BLaER1 (cell line): ENCODE measurements around the gene TTYH2.

ENCODE experiments used
- H3K27ac ChIP-seq: shearing (Covaris generic); formaldehyde crosslinking; 2 replicates; pipeline ENCODE4 v1.8.1; 2022
- H3K27me3 ChIP-seq: shearing (Covaris generic); formaldehyde crosslinking; 2 replicates; pipeline ENCODE4 v1.8.1; 2022
- H3K36me3 ChIP-seq: shearing (Covaris generic); formaldehyde crosslinking; 2 replicates; pipeline ENCODE4 v1.8.1; 2022
- H3K4me1 ChIP-seq: shearing (Covaris generic); formaldehyde crosslinking; 2 replicates; pipeline ENCODE4 v1.8.1; 2022
- H3K4me2 ChIP-seq: shearing (Covaris generic); formaldehyde crosslinking; 2 replicates; pipeline ENCODE4 v1.8.1; 2022
- H3K4me3 ChIP-seq: shearing (Covaris generic); formaldehyde crosslinking; 2 replicates; pipeline ENCODE4 v1.8.1; 2022
- H3K9ac ChIP-seq: shearing (Covaris generic); formaldehyde crosslinking; 2 replicates; pipeline ENCODE4 v1.8.1; 2022
- H3K9me3 ChIP-seq: shearing (Covaris generic); formaldehyde crosslinking; 2 replicates; pipeline ENCODE4 v1.8.1; 2022
- H4K20me1 ChIP-seq: shearing (Covaris generic); formaldehyde crosslinking; 2 replicates; pipeline ENCODE4 v1.8.1; 2022
- Cebpa-rat ChIP-seq: shearing (Covaris generic); IDR thresholded peaks from 2 replicates; pipeline ENCODE4 v1.8.1; 2022

The TTYH2 gene

DNA sequence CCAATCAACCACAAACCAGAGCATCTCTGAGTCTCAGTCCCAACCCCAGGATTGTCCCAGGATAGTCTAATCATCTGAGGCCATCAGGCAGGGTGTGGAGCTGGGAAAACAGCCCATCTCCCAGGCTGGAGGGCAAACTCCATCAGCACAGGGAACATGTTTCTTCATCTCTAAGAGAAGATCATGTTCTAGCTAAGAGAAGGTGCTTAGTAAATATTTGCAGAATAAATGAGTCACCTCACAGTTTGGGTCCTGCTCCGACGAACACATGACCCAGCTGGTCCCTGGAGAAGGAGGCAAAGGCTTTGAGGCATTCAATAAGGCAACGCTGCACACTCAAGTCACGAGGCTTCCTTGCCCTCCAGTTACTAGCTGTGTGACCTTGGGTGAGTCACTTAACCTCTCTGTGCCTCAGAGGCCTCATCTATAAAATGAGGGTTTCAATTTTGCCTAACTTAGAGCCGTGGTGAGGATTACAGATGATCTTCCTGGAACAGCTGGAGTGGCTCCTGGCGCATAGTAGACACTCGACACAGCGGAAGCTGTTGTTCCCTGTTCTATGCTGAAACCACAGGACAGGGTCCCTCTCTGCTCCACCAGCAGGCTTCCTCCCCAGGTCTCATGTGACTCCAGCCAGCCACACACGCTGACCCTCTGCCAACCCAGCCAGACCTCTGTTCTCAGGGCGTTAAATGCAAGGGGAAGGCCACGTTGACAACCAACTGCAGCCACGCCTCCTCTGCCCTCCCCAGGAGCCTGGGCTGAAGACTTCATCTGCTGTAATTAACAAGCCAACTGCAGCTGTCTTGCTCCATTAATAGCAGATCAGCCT, 20.2 kb upstream of the TTYH2 start:
- Histone ChIP-seq H4K20me1 (no peaks in the 10 kb centered on the region), H3K4me3 (no peak overlapping the region), H3K36me3 (no peaks in the 10 kb centered on the region), H3K4me1 (peaks cover 31% of the 10 kb centered on the region), H3K9me3 (no peaks in the 10 kb centered on the region), H3K9ac (no peak overlapping the region), H3K27ac (no peak overlapping the region), H3K4me2 (peak overlapping the region; percentile 52), H3K27me3 (no peaks in the 10 kb centered on the region)
- TF ChIP-seq Cebpa-rat, result no peak

- H3K9ac ChIP-seq, result no peak overlapping the region
- no peak overlapping the region; the same call in 1 of the 2 replicates for H3K4me2 ChIP-seq
- no peaks in the 10 kb centered on the region for H3K36me3 ChIP-seq
- no peak for TF ChIP-seq Cebpa-rat
- H3K4me1 ChIP-seq, result peaks cover 36% of the 10 kb centered on the region
- no peaks in the 10 kb centered on the region for H3K9me3 ChIP-seq
- no peak overlapping the region for H3K27ac ChIP-seq
- H3K4me3 ChIP-seq, result no peak overlapping the region
- H4K20me1 ChIP-seq, result no peaks in the 10 kb centered on the region
- H3K27me3 ChIP-seq, result no peaks in the 10 kb centered on the region
Observed at GRCh38 chr17:74194682-74195081, 18.7 kb upstream of the TTYH2 start.

- TF ChIP-seq Cebpa-rat, result no peak
- H3K27me3 ChIP-seq, result no peaks in the 10 kb centered on the region; the same call in 1 of the 2 replicates
- no peaks in the 10 kb centered on the region for H4K20me1 ChIP-seq
- H3K4me3 ChIP-seq, result no peak overlapping the region
- H3K4me1 ChIP-seq, result peaks cover 36% of the 10 kb centered on the region
- H3K9ac ChIP-seq, result no peak overlapping the region
- no peak overlapping the region for H3K27ac ChIP-seq
- H3K4me2 ChIP-seq, result no peak overlapping the region
- H3K36me3 ChIP-seq, result no peaks in the 10 kb centered on the region
- H3K9me3 ChIP-seq, result no peaks in the 10 kb centered on the region
Observed at GRCh38 chr17:74196541-74197317, 16.6 kb upstream of the TTYH2 start.

GRCh38 chr17:74197801-74198200, 15.6 kb upstream of the TTYH2 start:
- H3K27me3 ChIP-seq, result no peaks in the 10 kb centered on the region; the same call in 1 of the 2 replicates
- TF ChIP-seq Cebpa-rat, result no peak

GRCh38 chr17:74198694-74199093, 14.7 kb upstream of the TTYH2 start:
- TF ChIP-seq Cebpa-rat, result no peak

More at GRCh38 chr17:74197801-74198200, 15.6 kb upstream of the TTYH2 start:
- no peaks in the 10 kb centered on the region for H4K20me1 ChIP-seq
- H3K4me2 ChIP-seq, result no peak overlapping the region
- H3K27ac ChIP-seq, result no peak overlapping the region
- peaks cover 36% of the 10 kb centered on the region for H3K4me1 ChIP-seq
- no peaks in the 10 kb centered on the region for H3K36me3 ChIP-seq
- no peaks in the 10 kb centered on the region for H3K9me3 ChIP-seq
- no peak overlapping the region for H3K4me3 ChIP-seq
- no peak overlapping the region for H3K9ac ChIP-seq

DNA sequence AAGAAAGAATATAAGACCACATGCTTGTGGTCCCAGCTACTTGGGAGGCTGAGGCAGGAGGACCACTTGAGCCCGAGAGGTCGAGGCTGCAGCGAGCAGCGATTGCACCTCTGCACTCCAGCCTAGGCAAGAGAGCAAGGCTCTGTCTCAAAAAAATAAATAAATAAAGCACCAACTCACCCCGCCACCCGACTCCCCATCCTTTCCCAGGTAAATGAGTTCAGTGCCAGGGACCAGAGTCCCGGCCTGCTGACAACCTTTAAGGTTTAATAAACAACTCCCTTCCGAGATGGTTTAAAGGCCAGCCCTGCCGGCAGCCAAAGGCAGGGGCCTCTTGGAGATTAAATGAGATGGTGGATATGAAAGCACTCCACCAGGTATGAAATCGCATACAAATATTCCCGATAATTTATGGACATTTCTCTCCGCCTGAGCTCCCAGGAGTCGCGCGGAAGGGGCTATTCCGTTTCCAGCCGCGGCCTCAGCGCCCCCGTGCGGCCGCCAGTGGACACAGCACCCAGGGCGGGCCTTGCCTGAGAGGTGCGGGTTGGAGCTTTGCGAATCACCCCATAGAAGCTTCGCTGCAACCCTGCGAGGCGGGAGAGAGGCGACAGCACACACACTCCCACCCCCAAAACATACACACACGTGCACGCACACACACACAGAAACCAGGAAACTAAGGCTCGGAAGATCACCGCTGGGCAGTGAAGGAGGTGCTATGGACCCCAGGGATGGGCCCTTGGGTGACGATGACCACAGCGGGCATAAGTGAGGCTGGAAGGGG, 13.9 kb upstream of the TTYH2 start:
- no peaks in the 10 kb centered on the region for H3K9me3 ChIP-seq
- no peak for TF ChIP-seq Cebpa-rat
- H3K27ac ChIP-seq, result no peak overlapping the region
- peaks cover 9% of the 10 kb centered on the region for H4K20me1 ChIP-seq
- no peak overlapping the region for H3K4me3 ChIP-seq
- peaks cover 5% of the 10 kb centered on the region for H3K36me3 ChIP-seq
- H3K4me2 ChIP-seq, result peak overlapping the region; percentile 64
- H3K27me3 ChIP-seq, result no peaks in the 10 kb centered on the region; the same call in 1 of the 2 replicates
- no peak overlapping the region for H3K9ac ChIP-seq
- H3K4me1 ChIP-seq, result peaks cover 25% of the 10 kb centered on the region

More at GRCh38 chr17:74198694-74199093, 14.7 kb upstream of the TTYH2 start:
- Histone ChIP-seq H3K9me3 (no peaks in the 10 kb centered on the region), H3K9ac (no peak overlapping the region; the same call in 1 of the 2 replicates), H3K4me3 (no peak overlapping the region), H3K27me3 (no peaks in the 10 kb centered on the region; the same call in 1 of the 2 replicates), H3K4me2 (peak overlapping the region; percentile 64), H3K36me3 (no peaks in the 10 kb centered on the region), H4K20me1 (peaks cover 1% of the 10 kb centered on the region), H3K27ac (no peak overlapping the region), H3K4me1 (peaks cover 32% of the 10 kb centered on the region)

GRCh38 chr17:74200112-74200511, 13.3 kb upstream of the TTYH2 start:
- Histone ChIP-seq H3K27me3 (no peaks in the 10 kb centered on the region; the same call in 1 of the 2 replicates), H3K36me3 (peaks cover 11% of the 10 kb centered on the region), H4K20me1 (peaks cover 15% of the 10 kb centered on the region), H3K4me1 (peaks cover 27% of the 10 kb centered on the region), H3K9ac (no peak overlapping the region), H3K4me3 (no peak overlapping the region), H3K4me2 (no peak overlapping the region), H3K27ac (no peak overlapping the region), H3K9me3 (no peaks in the 10 kb centered on the region)
- TF ChIP-seq Cebpa-rat, result no peak

GRCh38 chr17:74201250-74201649, 12.1 kb upstream of the TTYH2 start:
- Histone ChIP-seq H3K27me3 (no peaks in the 10 kb centered on the region; the same call in 1 of the 2 replicates), H3K9me3 (no peaks in the 10 kb centered on the region), H3K9ac (no peak overlapping the region), H3K4me2 (no peak overlapping the region), H4K20me1 (peaks cover 27% of the 10 kb centered on the region), H3K27ac (no peak overlapping the region), H3K36me3 (peaks cover 23% of the 10 kb centered on the region), H3K4me3 (no peak overlapping the region), H3K4me1 (peaks cover 39% of the 10 kb centered on the region)
- TF ChIP-seq Cebpa-rat, result no peak

DNA sequence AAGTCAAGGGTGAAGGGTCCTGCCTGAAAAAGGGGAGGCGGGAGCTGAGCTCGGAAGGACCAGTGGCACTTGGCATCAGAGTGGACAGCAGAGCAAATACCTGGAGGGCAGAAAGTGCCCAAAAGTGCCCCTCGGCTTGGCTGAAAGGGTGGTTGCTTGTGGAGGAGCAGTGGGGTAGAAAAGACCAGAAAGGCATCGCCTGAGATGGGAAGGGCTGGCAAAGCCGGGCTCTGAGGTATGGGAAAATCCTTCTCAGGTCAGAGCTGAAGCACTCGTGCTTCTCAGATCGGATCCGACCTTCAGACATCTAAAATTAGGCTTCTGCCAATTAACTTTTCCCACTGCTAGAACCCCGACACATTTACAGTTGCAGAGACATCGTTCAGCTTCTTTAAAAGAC, 11.4 kb upstream of the TTYH2 start:
- peaks cover 46% of the 10 kb centered on the region for H3K4me1 ChIP-seq
- peaks cover 30% of the 10 kb centered on the region for H3K36me3 ChIP-seq
- H3K4me3 ChIP-seq, result no peak overlapping the region
- H3K27ac ChIP-seq, result no peak overlapping the region
- H3K27me3 ChIP-seq, result no peaks in the 10 kb centered on the region; the same call in 1 of the 2 replicates
- no peaks in the 10 kb centered on the region for H3K9me3 ChIP-seq
- no peak overlapping the region for H3K4me2 ChIP-seq
- TF ChIP-seq Cebpa-rat, result no peak
- H3K9ac ChIP-seq, result no peak overlapping the region
- peaks cover 34% of the 10 kb centered on the region for H4K20me1 ChIP-seq
